OCI-LY1 (cell line): Measurements from ENCODE around the gene ADCY1.

Experiments
- H2AFZ ChIP-seq: fragments of 200-600 bp; sonication (generic), shearing (Covaris generic); 2 replicates; pipeline ENCODE4 v1.6.0; 2014; ENCODE audit warnings: antibody characterized with exemption, mild to moderate bottlenecking, low read length
- H3F3A ChIP-seq: fragments of 200-600 bp; sonication (generic), shearing (Covaris generic); 2 replicates; pipeline ENCODE4 v1.6.0; 2014; ENCODE audit warnings: mild to moderate bottlenecking, antibody characterized with exemption, low read length, moderate library complexity; ENCODE audit not compliant: insufficient read depth
- H3K27ac ChIP-seq: fragments of 200-600 bp; sonication (generic); 2 replicates; pipeline ENCODE4 v1.5.1; 2014; ENCODE audit warnings: low read length, mixed run types, mild to moderate bottlenecking, low read depth; ENCODE audit not compliant: poor library complexity, severe bottlenecking
- H3K27me3 ChIP-seq: fragments of 200-600 bp; sonication (generic); 2 replicates; pipeline ENCODE4 v1.6.0; 2014; ENCODE audit warnings: antibody characterized with exemption, mild to moderate bottlenecking, low read length, moderate library complexity; ENCODE audit not compliant: insufficient read depth
- H3K36me3 ChIP-seq: fragments of 200-600 bp; sonication (generic); 2 replicates; pipeline ENCODE4 v1.6.1; 2014; ENCODE audit warnings: mild to moderate bottlenecking, antibody characterized with exemption, low read length, moderate library complexity, mixed read lengths; ENCODE audit not compliant: insufficient read depth
- H3K4me1 ChIP-seq: fragments of 200-600 bp; sonication (generic); 2 replicates; pipeline ENCODE4 v1.5.1; 2014; ENCODE audit warnings: mild to moderate bottlenecking, low read length, moderate library complexity; ENCODE audit not compliant: insufficient read depth, severe bottlenecking
- H3K4me2 ChIP-seq: fragments of 200-600 bp; sonication (generic), shearing (Covaris generic); 2 replicates; pipeline ENCODE4 v1.6.1; 2014; ENCODE audit warnings: low read length
- H3K4me3 ChIP-seq: fragments of 200-600 bp; sonication (generic); 2 replicates; pipeline ENCODE4 v1.5.1; 2014; ENCODE audit warnings: low read length, low read depth, mild to moderate bottlenecking, mixed read lengths; ENCODE audit not compliant: poor library complexity, severe bottlenecking
- H3K79me2 ChIP-seq: fragments of 200-600 bp; shearing (Covaris generic); 2 replicates; pipeline ENCODE4 v1.6.1; 2016; ENCODE audit warnings: mixed run types, low read length, mixed read lengths; ENCODE audit not compliant: insufficient read depth
- H3K9ac ChIP-seq: fragments of 200-600 bp; sonication (generic), shearing (Covaris generic); 2 replicates; pipeline ENCODE4 v1.6.1; 2014; ENCODE audit warnings: mild to moderate bottlenecking, low read length, mixed read lengths
- H3K9me2 ChIP-seq: fragments of 200-600 bp; sonication (generic), shearing (Covaris generic); 2 replicates; pipeline ENCODE4 v1.6.1; 2014; ENCODE audit warnings: low read depth, mild to moderate bottlenecking, low read length, mixed read lengths
- H3K9me3 ChIP-seq: fragments of 200-600 bp; shearing (Covaris generic); 2 replicates; pipeline ENCODE4 v1.6.1; 2014; ENCODE audit warnings: low read length, mixed read lengths
- H4K20me1 ChIP-seq: fragments of 200-600 bp; sonication (generic), shearing (Covaris generic); 2 replicates; pipeline ENCODE4 v1.6.0; 2016; ENCODE audit warnings: mild to moderate bottlenecking, low read length; ENCODE audit not compliant: insufficient read depth
- CTCF ChIP-seq: fragments of 200-600 bp; sonication (generic), shearing (Covaris generic); IDR thresholded peaks from 2 replicates; pipeline ENCODE4 v1.5.1; 2017; ENCODE audit warnings: mild to moderate bottlenecking, antibody characterized with exemption, low read length, moderate library complexity, mixed read lengths
- EZH2 ChIP-seq: fragments of 200-600 bp; sonication (generic), shearing (Covaris generic); IDR thresholded peaks from 2 replicates; pipeline ENCODE4 v1.8.0; 2017; ENCODE audit warnings: borderline replicate concordance, mixed run types, mild to moderate bottlenecking, antibody characterized with exemption, low read length, moderate library complexity, mixed read lengths

ADCY1 gene

DNA sequence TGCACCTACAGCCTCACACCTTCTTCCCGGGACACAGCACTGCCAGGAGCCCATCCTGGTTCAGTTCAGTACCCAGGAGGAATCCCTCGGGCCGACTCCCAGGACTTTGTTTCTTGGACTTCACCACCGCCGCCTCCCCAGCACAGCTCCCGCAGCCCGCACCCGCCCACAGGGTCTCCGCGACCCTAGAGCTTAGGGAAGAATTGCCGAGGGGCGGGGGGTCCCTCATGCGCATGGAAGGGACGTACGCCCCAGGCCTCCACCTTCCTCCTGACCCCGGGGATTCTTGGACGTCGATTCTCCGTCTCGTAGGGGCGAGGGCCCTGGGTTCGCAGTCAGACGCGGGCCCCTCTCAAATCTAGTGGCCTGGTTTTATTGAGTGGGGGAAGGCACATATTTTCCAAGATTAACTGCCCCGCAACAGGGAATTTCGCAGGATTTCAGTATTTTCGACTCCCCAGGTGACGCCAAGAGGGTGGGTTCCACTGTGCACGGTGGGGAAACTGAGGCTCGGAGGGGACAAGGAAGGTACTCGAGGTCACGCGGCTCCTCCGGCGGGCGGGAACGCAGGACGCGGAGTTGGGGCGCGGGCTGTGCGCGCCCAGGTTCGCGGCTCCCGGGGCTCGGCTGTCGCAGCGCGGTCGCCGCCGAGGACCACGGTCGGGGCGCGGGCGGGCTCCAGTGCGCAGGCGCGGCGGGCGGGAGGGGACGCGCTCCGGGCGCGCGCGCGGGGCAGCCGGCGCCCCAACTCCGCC lies at the start of gene ADCY1:
Gene ADCY1 (plus strand): TSS at position 708 of the 755 bp plus-strand sequence. CDS start 176 bp downstream, outside the sequence.
- TF ChIP-seq EZH2 (no peak), CTCF (no peak)
- no peaks in the 10 kb centered on the region for H3K4me1 ChIP-seq
- H3K9ac ChIP-seq = no peak within 1 kb of the TSS
- H3F3A ChIP-seq = no peaks in the 10 kb centered on the region
- no peaks in the 10 kb centered on the region for H3K79me2 ChIP-seq
- H3K4me3 ChIP-seq = no peak within 1 kb of the TSS
- H3K27ac ChIP-seq = no peak within 1 kb of the TSS
- no peaks in the 10 kb centered on the region for H4K20me1 ChIP-seq
- H3K27me3 ChIP-seq = no peaks in the 10 kb centered on the region
- no peak within 1 kb of the TSS for H3K4me2 ChIP-seq
- no peaks in the 10 kb centered on the region for H3K9me3 ChIP-seq
- H2AFZ ChIP-seq = no peak within 1 kb of the TSS
- H3K36me3 ChIP-seq = no peaks in the 10 kb centered on the region
- no peaks in the 10 kb centered on the region for H3K9me2 ChIP-seq

- Histone ChIP-seq H3K4me2 (no peak overlapping the region), H2AFZ (no peak overlapping the region), H3K9me3 (no peaks in the 10 kb centered on the region), H3K27me3 (no peaks in the 10 kb centered on the region), H3K36me3 (no peaks in the 10 kb centered on the region), H4K20me1 (no peaks in the 10 kb centered on the region), H3K27ac (no peak overlapping the region), H3K79me2 (no peaks in the 10 kb centered on the region), H3F3A (no peaks in the 10 kb centered on the region), H3K4me3 (no peak overlapping the region), H3K4me1 (no peaks in the 10 kb centered on the region), H3K9ac (no peak overlapping the region), H3K9me2 (peaks cover 3% of the 10 kb centered on the region; the same call in 1 of the 2 replicates)
- TF ChIP-seq EZH2 = no peak
- TF ChIP-seq CTCF = no peak
Observed at GRCh38 chr7:45524445-45524844, 49.7 kb upstream of the ADCY1 start.

DNA sequence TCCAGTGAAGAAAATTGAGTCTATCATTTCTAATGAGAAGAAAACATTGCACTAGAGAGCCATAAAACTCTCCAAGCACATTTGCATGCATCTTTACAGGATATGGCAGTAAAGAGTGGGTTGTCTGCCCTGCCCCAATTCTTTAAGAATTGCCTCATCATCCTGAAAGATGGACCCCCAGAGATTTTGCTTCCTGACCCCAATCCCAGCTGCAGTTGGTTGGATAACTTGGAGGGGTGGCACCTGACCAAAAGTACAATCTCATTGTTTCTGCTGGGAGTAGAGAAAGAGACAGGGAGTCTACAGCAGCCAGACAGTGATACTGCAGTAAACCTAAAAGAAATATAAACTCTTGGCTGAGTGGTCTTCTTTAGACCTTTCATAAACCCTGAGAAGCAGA lies 49.1 kb upstream of the ADCY1 start:
- peaks cover 3% of the 10 kb centered on the region; the same call in 1 of the 2 replicates for H3K9me2 ChIP-seq
- H3K4me3 ChIP-seq = no peak overlapping the region
- H4K20me1 ChIP-seq = no peaks in the 10 kb centered on the region
- H3K27ac ChIP-seq = no peak overlapping the region
- no peaks in the 10 kb centered on the region for H3K9me3 ChIP-seq
- TF ChIP-seq EZH2 (no peak), CTCF (no peak)
- no peaks in the 10 kb centered on the region for H3K36me3 ChIP-seq
- no peak overlapping the region for H3K4me2 ChIP-seq
- H3K27me3 ChIP-seq = no peaks in the 10 kb centered on the region
- no peak overlapping the region for H2AFZ ChIP-seq
- no peak overlapping the region for H3K9ac ChIP-seq
- H3F3A ChIP-seq = no peaks in the 10 kb centered on the region
- H3K79me2 ChIP-seq = no peaks in the 10 kb centered on the region
- H3K4me1 ChIP-seq = no peaks in the 10 kb centered on the region
